GM19240 (cell line): ENCODE data around the gene CAP2.
"Not testable (repeated sequence)": the region's sequence is repeated elsewhere in the genome, so short reads cannot be mapped to it uniquely, and the experiment has no call there.

Experiments
- DNase-seq: peaks from one replicate; pipeline ENCODE4 v3.0.0; 2011; ENCODE audit warnings: low spot score; ENCODE audit not compliant: insufficient read length

Gene CAP2

GRCh38 chr6:17497535-17498095, 104.2 kb downstream of the CAP2 start:
- no peak for DNase-seq

DNA sequence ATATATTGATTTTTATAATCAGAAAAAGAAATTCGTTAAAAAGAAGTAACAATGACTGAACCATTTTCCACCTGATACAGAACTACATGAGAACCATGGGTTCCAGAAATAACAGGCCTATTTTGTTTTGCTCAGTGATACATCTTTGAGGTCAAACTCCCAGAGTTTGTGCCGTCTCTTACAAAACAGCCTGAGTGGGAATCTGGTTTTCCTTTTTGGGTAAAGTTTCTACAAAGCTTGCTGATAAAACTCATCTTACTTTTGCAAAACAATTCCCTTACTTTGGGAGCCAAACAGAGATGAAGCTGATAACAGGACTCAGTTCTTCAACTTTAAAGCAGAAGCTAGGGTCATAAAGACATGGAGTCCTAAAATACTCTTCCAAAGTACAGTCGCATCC, 108.0 kb downstream of the CAP2 start:
- DNase-seq, result no peak

GRCh38 chr6:17501982-17502704, 108.7 kb downstream of the CAP2 start:
- DNase-seq, result no peak

DNA sequence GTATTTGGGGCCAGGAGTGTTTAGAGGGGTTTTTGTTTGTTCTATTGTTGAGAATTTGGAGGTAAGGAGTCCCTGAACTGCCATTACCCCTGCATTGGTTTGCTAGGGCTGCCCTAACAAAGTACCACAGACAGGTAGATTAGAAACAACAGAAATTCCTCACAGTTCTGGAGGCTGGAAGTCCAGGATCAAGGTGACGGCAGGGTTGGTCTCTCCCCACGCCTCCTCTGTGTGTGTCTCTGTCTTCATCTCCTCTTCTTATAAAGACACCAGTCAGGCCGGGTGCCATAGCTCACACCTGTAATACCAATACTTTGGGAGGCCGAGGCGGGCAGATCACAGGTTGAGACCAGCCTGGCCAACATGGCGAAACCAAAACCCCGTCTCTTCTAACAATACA, 109.7 kb downstream of the CAP2 start:
- no peak for DNase-seq

DNA sequence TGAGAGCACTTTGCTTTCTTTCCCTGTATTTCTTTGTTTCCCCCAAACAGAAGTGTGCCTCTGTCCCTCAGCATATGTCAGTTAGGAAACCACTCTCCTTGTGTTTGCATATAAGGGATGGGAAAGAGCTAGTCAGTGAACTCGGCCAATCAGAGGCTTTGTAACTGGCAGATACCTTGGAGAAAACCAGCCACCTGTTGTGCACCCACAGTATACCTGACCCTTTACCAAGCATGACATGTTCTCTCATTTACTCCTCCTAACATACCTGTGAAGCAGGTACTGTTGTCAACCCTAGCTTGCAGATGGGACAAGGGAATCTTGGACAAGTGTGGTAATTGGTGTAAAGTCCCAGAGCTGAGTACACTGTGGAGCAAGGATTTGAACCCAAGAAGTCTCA, 110.6 kb downstream of the CAP2 start:
- DNase-seq, result no peak

GRCh38 chr6:17505062-17505476, 111.7 kb downstream of the CAP2 start:
- no peak for DNase-seq

DNA sequence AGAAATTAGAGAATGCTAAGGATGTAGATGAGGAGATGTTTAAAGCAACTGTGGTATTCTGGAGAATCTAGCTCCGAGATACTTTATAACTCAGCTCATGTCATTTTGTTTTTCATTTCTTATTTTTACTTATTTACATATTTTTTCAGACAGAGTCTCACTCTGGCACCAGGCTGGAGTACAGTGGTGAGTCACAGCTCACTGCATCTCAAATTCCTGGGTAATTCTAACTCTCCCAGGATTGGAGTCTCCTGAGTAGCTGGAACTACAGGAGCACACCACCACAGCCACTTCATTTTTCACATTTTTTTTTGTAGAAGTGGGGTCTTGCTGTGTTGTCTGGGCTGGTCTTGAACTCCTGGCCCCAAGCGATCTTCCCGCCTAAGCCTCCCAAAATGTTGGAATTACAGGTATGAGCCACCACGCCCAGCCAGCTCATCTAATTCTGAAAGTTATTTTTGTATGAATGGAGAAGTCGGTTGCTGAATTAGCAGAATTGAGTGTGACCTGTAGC, 112.4 kb downstream of the CAP2 start:
- DNase-seq, result no peak

DNA sequence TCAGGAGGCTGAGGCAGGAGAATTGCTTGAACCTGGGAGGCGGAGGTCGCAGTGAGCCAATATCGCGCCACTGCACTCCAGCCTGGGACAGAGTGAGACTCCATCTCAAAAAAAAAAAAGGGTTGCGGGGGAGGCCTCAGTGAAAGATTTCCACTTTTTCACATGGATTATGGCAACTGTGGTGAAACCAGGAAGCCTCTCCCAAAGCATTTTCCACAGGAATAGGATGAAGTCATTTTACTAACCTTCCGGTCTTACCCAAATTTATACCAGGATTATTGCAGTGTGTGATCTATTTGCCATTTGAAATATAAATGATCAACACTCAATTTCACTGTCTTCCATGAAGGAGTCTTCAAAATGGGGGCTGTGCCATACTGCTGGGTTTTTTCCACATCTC, 113.1 kb downstream of the CAP2 start:
- DNase-seq, result no peak

DNA sequence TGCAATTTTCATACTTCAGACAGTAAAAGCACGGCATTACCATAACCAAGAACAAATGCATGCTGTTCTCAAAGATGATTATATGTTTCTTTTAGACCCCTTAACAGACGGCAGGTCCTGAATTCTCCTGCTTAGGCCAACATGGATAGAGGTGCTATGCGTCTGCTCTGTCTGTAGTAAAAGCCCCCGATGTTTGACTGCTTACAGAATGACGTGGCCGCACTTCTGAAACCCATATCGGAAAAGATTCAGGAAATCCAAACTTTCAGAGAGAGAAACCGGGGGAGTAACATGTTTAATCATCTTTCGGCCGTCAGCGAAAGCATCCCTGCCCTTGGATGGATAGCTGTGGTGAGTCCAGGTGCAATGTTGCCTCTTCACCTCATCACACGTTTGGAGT, 113.6 kb downstream of the CAP2 start:
- DNase-seq, result no peak

GRCh38 chr6:17511084-17511483, 117.7 kb downstream of the CAP2 start:
- no peak for DNase-seq

GRCh38 chr6:17511580-17511979, 118.2 kb downstream of the CAP2 start:
- DNase-seq, result no peak

DNA sequence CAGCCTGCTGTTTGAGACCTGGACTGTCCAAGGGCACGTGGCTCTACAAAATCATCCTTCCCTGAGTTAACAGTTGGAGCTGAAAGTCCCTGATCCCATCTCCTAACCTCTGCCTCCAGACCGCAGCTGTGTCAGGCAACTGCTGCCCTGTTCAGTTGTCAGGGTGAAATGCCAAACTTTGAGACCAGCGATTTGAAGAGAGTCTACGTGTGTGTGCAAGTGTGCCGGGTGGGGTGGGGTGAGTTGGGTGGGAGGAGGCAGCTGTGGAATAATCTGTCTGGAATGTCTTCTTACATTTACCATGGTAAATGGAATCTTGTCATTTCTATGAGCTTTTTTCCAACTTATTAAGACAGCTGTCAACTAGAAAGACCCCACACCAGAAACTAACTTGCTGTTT, 125.7 kb downstream of the CAP2 start:
- DNase-seq, result no peak

GRCh38 chr6:17525637-17526036, 132.2 kb downstream of the CAP2 start:
- no peak for DNase-seq

DNA sequence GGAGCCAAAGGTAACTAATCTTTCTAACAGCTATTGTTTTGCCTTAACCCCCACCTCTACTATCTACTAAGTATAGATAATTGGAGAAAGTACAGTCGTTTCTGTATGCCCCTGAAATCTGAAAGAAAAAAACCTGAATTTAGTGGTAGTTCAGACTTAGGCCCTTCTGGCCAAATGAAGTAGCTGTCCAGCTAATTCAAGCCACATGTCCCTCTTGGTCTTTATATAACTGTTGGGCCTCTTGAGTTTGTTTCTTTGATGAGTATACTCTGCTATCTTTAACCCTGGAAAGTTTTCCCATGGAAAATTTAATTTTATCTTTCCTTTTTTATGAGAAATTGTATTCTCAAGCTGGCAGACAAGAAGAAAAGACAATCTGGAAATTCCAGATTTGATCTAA, 133.7 kb downstream of the CAP2 start:
- DNase-seq, result no peak

- no peak for DNase-seq
Measured at GRCh38 chr6:17530321-17530835, 137.0 kb downstream of the CAP2 start.

DNA sequence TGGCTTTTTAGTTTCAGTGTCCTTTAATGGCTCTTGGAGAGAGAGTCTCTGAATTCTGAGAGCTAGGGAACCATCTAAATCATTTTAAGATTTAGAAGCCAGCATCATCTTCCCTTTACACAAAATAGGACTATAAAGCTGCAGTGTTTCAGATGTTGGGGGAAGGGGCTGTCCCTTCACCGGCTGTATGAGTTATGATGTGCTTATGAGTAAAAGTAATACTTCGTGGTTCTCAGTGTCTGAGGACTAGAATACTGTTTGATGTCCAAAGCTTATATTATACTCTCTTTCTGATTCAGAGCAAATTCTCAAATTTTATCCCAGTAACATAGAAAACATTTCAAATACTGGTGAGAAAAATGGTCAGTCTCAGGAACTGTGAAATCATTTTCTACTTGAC, 143.2 kb downstream of the CAP2 start:
- no peak for DNase-seq

DNA sequence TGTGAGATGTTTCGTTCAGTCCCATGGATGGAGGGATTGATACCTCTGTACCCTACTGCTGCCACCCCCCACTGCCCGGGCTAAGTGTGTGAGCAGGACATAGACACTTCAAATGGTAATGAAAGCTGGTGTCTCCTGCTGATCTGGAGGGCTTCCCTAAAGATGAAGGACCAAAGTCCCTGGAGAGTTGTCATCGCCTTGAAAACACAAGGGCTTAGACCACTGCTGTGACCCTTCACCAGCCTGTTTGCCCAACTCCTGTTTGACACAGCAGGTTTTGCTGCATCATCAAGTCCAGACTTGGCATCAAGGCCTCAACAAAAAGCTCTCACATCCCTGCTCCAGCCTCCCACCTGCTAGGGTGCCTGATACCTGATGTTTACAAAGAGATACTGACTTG, 148.8 kb downstream of the CAP2 start:
- DNase-seq, result no peak

DNA sequence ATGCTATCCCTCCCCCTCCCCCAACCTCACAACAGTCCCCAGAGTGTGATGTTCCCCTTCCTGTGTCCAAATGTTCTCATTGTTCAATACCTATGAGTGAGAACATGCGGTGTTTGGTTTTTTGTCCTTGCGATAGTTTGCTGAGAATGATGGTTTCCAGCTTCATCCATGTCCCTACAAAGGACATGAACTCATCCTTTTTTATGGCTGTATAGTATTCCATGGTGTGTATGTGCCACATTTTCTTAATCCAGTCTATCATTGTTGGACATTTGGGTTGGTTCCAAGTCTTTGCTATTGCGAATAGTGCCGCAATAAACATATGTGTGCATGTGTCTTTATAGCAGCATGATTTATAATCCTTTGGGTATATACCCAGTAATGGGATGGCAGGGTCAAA, 152.3 kb downstream of the CAP2 start:
- DNase-seq, result not testable (repeated sequence)

- no peak for DNase-seq
Measured at GRCh38 chr6:17551383-17551958, 158.1 kb downstream of the CAP2 start.

GRCh38 chr6:17552861-17553260, 159.5 kb downstream of the CAP2 start:
- DNase-seq, result no peak

GRCh38 chr6:17556014-17556413, 162.6 kb downstream of the CAP2 start:
- no peak for DNase-seq

- DNase-seq, result no peak
Measured at GRCh38 chr6:17562636-17563035, 169.2 kb downstream of the CAP2 start.

GRCh38 chr6:17565399-17565798, 172.0 kb downstream of the CAP2 start:
- DNase-seq, result no peak
